Astrocyte of the hippocampus (primary cell): ENCODE data around the gene LRRC14B.
"Not testable (repeated sequence)": the region's sequence is repeated elsewhere in the genome, so short reads cannot be mapped to it uniquely, and the experiment has no call there.

Source experiments
- DNase-seq: peaks from one replicate; pipeline ENCODE4 v3.0.0; 2011; ENCODE audit warnings: low read depth, low spot score

The LRRC14B gene

GRCh38 chr5:235527-235926, 44.2 kb downstream of the LRRC14B start:
- DNase-seq: not testable (repeated sequence)

- DNase-seq: peak; percentile 18
Observed at GRCh38 chr5:237931-238330, 46.6 kb downstream of the LRRC14B start.

- DNase-seq: not testable (repeated sequence)
Observed at GRCh38 chr5:240550-240949, 49.3 kb downstream of the LRRC14B start.

GRCh38 chr5:241045-241669, 49.9 kb downstream of the LRRC14B start:
- DNase-seq: not testable (repeated sequence)

- DNase-seq: not testable (repeated sequence)
Observed at GRCh38 chr5:243683-244367, 52.5 kb downstream of the LRRC14B start.

GRCh38 chr5:245717-246116, 54.4 kb downstream of the LRRC14B start:
- not testable (repeated sequence) for DNase-seq
